ES-I3 (cell line): ENCODE measurements around the gene MFAP3.

Experiments
- H3K36me3 ChIP-seq: 2 replicates; pipeline ENCODE4 v1.6.1; 2013; ENCODE audit warnings: mild to moderate bottlenecking, low read length, control low read depth, moderate library complexity; ENCODE audit not compliant: insufficient read depth
- H3K4me1 ChIP-seq: 2 replicates; pipeline ENCODE4 v1.6.1; 2013; ENCODE audit warnings: mild to moderate bottlenecking, control low read depth, low read length; ENCODE audit not compliant: insufficient read depth
- H3K9ac ChIP-seq: 2 replicates; pipeline ENCODE4 v1.6.1; 2013; ENCODE audit warnings: low read depth, mild to moderate bottlenecking, low read length, moderate library complexity
- H3K9me3 ChIP-seq: 2 replicates; pipeline ENCODE4 v1.6.1; 2013; ENCODE audit warnings: mild to moderate bottlenecking, low read length, moderate library complexity; ENCODE audit not compliant: control insufficient read depth, insufficient read depth

Gene MFAP3

DNA sequence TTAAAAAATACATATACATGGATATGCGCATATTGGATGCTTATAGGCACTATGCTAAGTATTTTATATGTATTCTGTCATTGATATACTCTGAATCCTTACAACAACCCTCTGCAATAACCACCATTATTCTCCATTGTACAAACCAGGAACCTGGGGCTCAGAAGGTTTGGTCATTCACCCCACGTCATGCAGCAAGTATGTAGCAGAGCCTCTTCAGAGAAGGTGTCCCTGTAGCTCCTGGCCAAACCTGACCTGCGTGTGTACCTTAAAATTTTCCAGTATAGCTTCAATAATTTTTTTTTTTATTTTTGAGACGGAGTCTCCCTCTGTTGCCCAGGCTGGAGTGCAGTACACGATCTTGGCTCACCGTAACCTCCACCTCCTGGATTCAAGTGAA, 51.9 kb downstream of the MFAP3 start:
- peaks cover 20% of the 10 kb centered on the region for H3K4me1 ChIP-seq
- H3K9me3 ChIP-seq: no peaks in the 10 kb centered on the region
- no peak overlapping the region for H3K9ac ChIP-seq
- H3K36me3 ChIP-seq: no peaks in the 10 kb centered on the region

DNA sequence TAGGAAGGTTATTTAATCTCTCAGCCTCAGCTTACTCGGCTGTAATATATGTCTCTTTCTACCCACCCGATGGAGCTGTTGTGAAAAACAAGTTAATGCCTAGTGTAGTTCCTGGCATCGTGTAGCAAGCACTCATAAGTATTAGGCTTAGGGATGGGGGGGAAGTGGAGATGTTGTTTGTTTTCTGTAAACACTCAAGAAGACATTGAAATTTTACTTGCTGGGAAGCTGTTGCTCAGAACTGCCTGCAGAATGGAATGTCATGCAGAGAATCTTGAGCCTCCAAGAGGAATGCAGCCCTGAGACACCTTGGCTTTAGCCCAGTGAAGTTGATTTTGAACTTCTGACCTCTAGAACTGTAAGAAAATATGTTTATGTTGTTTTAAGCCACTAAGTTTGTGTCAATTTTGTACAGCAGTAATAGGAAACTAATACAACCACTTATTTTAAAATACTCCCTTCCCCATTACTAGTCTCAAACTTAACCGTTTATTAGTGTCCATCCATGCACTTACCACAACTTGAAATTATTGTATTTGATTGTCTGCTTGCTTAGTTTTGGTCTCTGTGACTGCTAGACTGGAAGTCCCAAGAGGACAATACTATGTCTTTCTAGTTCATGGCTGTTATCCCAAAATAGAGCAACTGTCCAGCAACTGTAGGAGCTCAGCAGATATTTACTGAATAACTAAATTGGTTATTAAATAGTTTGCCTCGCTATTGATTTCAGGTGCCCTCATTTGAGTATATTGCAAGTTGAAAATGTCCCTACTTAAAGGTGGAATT, 53.8 kb downstream of the MFAP3 start:
- no peaks in the 10 kb centered on the region for H3K9me3 ChIP-seq
- H3K4me1 ChIP-seq: peaks cover 14% of the 10 kb centered on the region
- H3K9ac ChIP-seq: no peak overlapping the region
- H3K36me3 ChIP-seq: no peaks in the 10 kb centered on the region

DNA sequence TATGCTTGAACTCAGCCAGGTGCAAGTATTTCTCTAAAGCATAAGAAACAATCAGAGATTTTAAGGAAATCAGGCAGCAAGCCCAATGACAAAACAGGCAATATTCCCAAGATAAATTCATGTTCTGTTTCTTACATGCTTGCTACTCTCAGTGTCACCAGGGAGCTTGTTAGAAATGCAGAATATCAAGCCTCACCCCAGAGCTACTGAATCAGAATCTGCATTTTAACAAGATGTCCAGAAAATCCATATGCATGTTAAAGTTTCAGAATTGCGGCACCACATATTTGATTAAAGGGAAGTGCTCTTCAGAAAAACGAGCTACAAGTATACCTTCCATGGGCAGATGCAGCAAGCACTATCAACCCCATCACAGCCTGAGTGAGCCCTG, 54.4 kb downstream of the MFAP3 start:
- H3K4me1 ChIP-seq: peaks cover 14% of the 10 kb centered on the region
- no peak overlapping the region for H3K9ac ChIP-seq
- no peaks in the 10 kb centered on the region for H3K9me3 ChIP-seq
- no peaks in the 10 kb centered on the region for H3K36me3 ChIP-seq

DNA sequence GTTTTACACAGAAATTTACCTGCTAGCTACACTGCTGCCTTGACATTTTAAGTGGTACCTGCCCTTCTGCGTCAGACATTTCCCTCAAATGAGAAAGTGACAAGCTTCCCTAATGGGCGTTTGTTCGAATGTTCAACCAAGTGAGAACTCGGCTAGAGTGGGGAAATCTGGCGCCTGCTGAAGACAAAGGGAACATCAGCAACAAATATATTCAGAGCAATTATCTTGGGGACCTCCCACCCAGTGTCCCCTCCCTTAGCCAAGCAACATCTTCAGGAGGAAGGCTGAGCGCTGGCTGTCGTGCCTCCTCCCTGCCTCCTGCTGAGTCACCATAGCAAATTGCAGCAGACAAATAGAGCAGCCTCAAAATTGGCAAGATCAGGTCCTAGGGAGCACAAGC, 57.1 kb downstream of the MFAP3 start:
- peaks cover 14% of the 10 kb centered on the region for H3K4me1 ChIP-seq
- H3K9me3 ChIP-seq: no peaks in the 10 kb centered on the region
- H3K36me3 ChIP-seq: no peaks in the 10 kb centered on the region
- no peak overlapping the region for H3K9ac ChIP-seq

DNA sequence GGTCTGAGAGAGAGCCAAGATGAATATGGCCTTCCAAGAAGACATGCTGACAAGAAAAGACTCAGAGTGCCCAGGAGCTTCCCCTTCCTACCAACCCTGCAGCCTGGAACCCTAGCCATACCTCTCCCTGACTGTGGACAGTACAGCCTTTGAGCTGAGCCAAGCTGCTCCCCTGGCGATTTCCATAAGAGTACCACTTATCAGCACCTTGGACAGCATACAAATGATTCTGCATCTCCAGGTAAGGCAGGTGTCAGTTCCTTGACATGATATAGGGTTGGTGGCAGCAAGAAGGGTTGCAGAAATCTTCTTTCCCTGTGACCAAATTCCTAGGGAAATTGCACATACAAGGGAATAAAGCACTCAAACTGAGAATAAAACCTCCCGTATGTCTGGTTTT, 58.3 kb downstream of the MFAP3 start:
- no peak overlapping the region for H3K9ac ChIP-seq
- H3K36me3 ChIP-seq: no peaks in the 10 kb centered on the region
- peaks cover 9% of the 10 kb centered on the region for H3K4me1 ChIP-seq
- H3K9me3 ChIP-seq: no peaks in the 10 kb centered on the region

DNA sequence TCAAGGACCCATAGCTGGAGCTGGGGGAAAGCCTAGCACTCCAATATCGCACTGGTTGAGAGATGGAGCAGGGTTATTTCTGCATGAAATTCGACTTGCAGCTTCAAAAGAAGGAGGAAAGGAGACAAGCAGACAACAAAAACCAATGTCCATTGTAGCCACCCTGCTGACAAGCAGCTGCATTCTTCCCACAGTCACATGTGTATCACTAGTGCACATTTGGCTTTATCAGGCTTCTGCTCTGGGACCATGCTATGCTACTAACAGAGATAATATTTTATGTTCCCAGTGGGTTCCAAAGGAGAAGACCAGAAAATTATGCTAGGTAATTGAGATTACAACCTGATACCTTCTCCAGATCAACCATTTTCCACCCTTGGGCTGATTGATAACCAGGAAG, 59.7 kb downstream of the MFAP3 start:
- Histone ChIP-seq H3K9me3 (no peaks in the 10 kb centered on the region), H3K4me1 (no peaks in the 10 kb centered on the region), H3K36me3 (no peaks in the 10 kb centered on the region), H3K9ac (no peak overlapping the region)

DNA sequence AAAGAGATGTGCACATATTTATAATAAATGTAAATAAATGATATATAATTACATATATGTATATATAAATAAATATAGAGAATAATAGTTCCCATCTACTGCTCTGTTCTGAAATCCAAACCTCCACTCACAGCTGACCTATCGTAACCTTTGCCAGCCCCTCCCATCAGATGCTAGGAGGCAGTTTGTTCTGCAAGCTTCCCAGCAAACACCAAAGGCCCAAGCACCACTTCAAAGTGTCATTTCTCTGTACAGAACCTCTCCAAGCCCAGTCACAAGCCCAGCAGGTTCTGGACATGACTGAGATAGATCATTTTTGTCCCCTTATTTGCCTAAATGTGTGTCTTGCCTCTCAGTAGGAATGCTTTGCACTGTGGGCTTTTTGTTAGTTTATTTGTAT, 62.4 kb downstream of the MFAP3 start:
- H3K4me1 ChIP-seq: no peaks in the 10 kb centered on the region
- H3K9me3 ChIP-seq: no peaks in the 10 kb centered on the region
- H3K9ac ChIP-seq: no peak overlapping the region
- no peaks in the 10 kb centered on the region for H3K36me3 ChIP-seq

DNA sequence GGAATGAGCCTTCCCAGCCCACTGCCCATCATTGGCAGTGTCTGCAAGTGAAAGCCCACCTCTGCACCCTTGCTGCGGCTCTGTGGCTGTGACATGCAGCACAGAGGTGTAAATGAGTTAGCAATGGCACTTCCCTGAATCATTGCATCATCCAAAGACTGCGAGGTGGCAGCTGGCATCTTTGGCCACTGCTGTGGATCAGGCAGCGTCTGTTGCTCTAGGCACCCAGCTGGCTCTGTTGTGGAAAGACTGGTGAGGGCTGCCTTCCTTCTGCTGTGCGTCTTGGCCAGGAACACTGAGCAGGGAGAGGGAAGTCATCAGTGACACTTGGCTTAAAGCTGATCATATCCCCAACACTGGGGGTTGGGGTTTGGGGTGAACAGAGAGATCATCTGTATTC, 64.5 kb downstream of the MFAP3 start:
- H3K9me3 ChIP-seq: no peaks in the 10 kb centered on the region
- no peaks in the 10 kb centered on the region for H3K36me3 ChIP-seq
- peaks cover 14% of the 10 kb centered on the region; the same call in 1 of the 2 replicates for H3K4me1 ChIP-seq
- H3K9ac ChIP-seq: no peak overlapping the region
